Endothelial cell of umbilical vein (primary cell): ENCODE measurements around the gene RSF1. TPM values are rescaled to one million over a fixed set of nuclear protein-coding genes. Genes with fewer than 3 reads are reported as not detected.
A peak's percentile ranks its signal among the peaks of the same experiment; 100 is the strongest.

Experiments used
- BruUV-seq: library from RNA; stranded (reverse); fragments of 400-500 nt; replicated peaks from 2 replicates; lab custom pipeline; 2021; lab: Mats Ljungman, UMichigan
- CTCF ChIA-PET: fragments of 300-600, 350-600 bp; sonication (Branson Sonifier 250); formaldehyde crosslinking; loops from one replicate; lab custom pipeline; 2021; ENCODE audit warnings: antibody characterized with exemption, inconsistent platforms; lab: Charles Lee
- POLR2A ChIA-PET: fragments of 300-600, 350-600 bp; sonication (Branson Sonifier 250); formaldehyde crosslinking; loops from one replicate; lab custom pipeline; 2021; ENCODE audit warnings: antibody characterized with exemption, inconsistent platforms; lab: Charles Lee
- DNase-seq: peaks from one replicate; pipeline ENCODE4 v3.0.0-alpha.2; 2011; ENCODE audit warnings: low read depth, low spot score
- FAIRE-seq: peaks from 2 replicates; lab custom pipeline; 2011; peaks lifted over from hg19 to GRCh38; lab: Jason Lieb, UNC
- H2AFZ ChIP-seq: 2 replicates; pipeline ENCODE4 v1.6.0; 2012; ENCODE audit warnings: low read depth, low read length, control low read depth, inconsistent platforms
- H3K27ac ChIP-seq: 2 replicates; pipeline ENCODE4 v1.5.1; 2011; ENCODE audit warnings: low read depth, mild to moderate bottlenecking, control low read depth, low read length, moderate library complexity; ENCODE audit not compliant: insufficient read depth
- H3K27me3 ChIP-seq, 2 experiments: 2 replicates each; pipeline versions ENCODE4 v1.6.0 to v1.6.1; 2011; ENCODE audit warnings: low read length in 2 of 2, mixed read lengths in 1 of 2; ENCODE audit not compliant: control insufficient read depth in 2 of 2, insufficient read depth in 2 of 2
- H3K36me3 ChIP-seq, 2 experiments: 2 replicates in 1 of 2; 3 replicates in 1 of 2; pipeline ENCODE4 v1.5.1; 2011; ENCODE audit warnings: low read length in 2 of 2, mild to moderate bottlenecking in 1 of 2, moderate library complexity in 1 of 2; ENCODE audit not compliant: control insufficient read depth in 2 of 2, insufficient read depth in 2 of 2; ENCODE audit errors: extremely low read depth in 1 of 2
- H3K4me1 ChIP-seq: 3 replicates; pipeline ENCODE4 v1.5.1; 2011; ENCODE audit warnings: mild to moderate bottlenecking, low read length; ENCODE audit not compliant: control insufficient read depth, insufficient read depth; ENCODE audit errors: extremely low read depth
- H3K4me2 ChIP-seq: 2 replicates; pipeline ENCODE4 v1.6.1; 2011; ENCODE audit warnings: low read length, control low read depth, mixed read lengths; ENCODE audit not compliant: insufficient read depth
- H3K4me3 ChIP-seq, 3 experiments: fragments of 200-600 bp in 1 of 3; sonication (generic), shearing (Covaris generic) in 1 of 3; replicated peaks in 1 of 3; 2 replicates each; pipeline ENCODE4 v1.5.1; 2011 to 2016; ENCODE audit warnings: control low read depth in 3 of 3, low read length in 3 of 3, mild to moderate bottlenecking in 2 of 3, inconsistent platforms in 1 of 3, low read depth in 1 of 3, moderate library complexity in 1 of 3; ENCODE audit not compliant: insufficient read depth in 1 of 3
- H3K79me2 ChIP-seq: 2 replicates; pipeline ENCODE4 v1.6.0; 2012; ENCODE audit warnings: low read length, inconsistent platforms; ENCODE audit not compliant: control insufficient read depth, insufficient read depth
- H3K9ac ChIP-seq: replicated peaks from 2 replicates; pipeline ENCODE3; 2011; ENCODE audit warnings: low read length, control low read depth; ENCODE audit not compliant: insufficient read depth; ENCODE audit errors: extremely low read depth
- H3K9me1 ChIP-seq: replicated peaks from 3 replicates; pipeline ENCODE4 v1.6.0; 2011; ENCODE audit warnings: mild to moderate bottlenecking, low read length; ENCODE audit not compliant: control insufficient read depth, insufficient read depth; ENCODE audit errors: extremely low read depth
- H3K9me3 ChIP-seq: replicated peaks from 2 replicates; pipeline ENCODE4 v1.5.1; 2012; ENCODE audit warnings: low read length, inconsistent platforms; ENCODE audit not compliant: control insufficient read depth, insufficient read depth
- H4K20me1 ChIP-seq: replicated peaks from 2 replicates; pipeline ENCODE3; 2011; ENCODE audit warnings: mild to moderate bottlenecking, low read length; ENCODE audit not compliant: control insufficient read depth, insufficient read depth; ENCODE audit errors: extremely low read depth
- EZH2 ChIP-seq: IDR thresholded peaks from 2 replicates; pipeline ENCODE4 v1.6.1; 2012; ENCODE audit warnings: borderline replicate concordance, low read depth, mild to moderate bottlenecking, moderate library complexity, low read length, inconsistent platforms; ENCODE audit not compliant: severe bottlenecking
- FOS ChIP-seq: IDR thresholded peaks from 2 replicates; pipeline ENCODE4 v1.6.1; 2011; ENCODE audit warnings: mild to moderate bottlenecking, low read length, moderate library complexity, borderline replicate concordance; ENCODE audit not compliant: insufficient read depth
- dilution Hi-C: fragments of 300-500 bp; cut with MboI; formaldehyde crosslinking; loops from one replicate; pipeline ENCODE4 v1.15.0; 2019; ENCODE audit warnings: low sequenced_read_pairs; ENCODE audit not compliant: extremely low pct_ligation_motif_present
- intact Hi-C: fragments of 100-400 bp; cut with micrococcal nuclease; formaldehyde crosslinking; loops from one replicate; pipeline ENCODE4 v1.10.0; 2022
- polyA plus RNA-seq, 4 experiments: library from polyadenylated mRNA; depleted of rRNA in 3 of 4; stranded (reverse) in 3 of 4; unstranded in 1 of 4; fragments of >200 nt; gene quantifications; 2 replicates each; pipeline versions ENCODE4 v1.2.1 to v1.2.3, GENCODE V29; 2011 to 2012; ENCODE audit warnings: missing spikeins in 1 of 4
- total RNA-seq: library from RNA; stranded (reverse); gene quantifications from 2 replicates; pipeline ENCODE4 v1.2.3, GENCODE V29; 2021
- TF ChIP-seq, protein P1 (sequence below): IDR thresholded peaks from 2 replicates; pipeline ENCODE4 v1.6.1; 2011; ENCODE audit not compliant: insufficient read depth, insufficient read length
- TF ChIP-seq, protein P2 (sequence below), 2 donors: IDR thresholded peaks; 1 replicate in 1 of 2; 2 replicates in 1 of 2; pipeline ENCODE4 v1.5.1; 2011; ENCODE audit warnings: low read length in 2 of 2, mild to moderate bottlenecking in 2 of 2, moderate library complexity in 2 of 2, control low read depth in 1 of 2, inconsistent platforms in 1 of 2, low read depth in 1 of 2; ENCODE audit not compliant: insufficient read depth in 1 of 2; ENCODE audit errors: extremely low read depth in 1 of 2

Gene RSF1
- total and polyA plus RNA-seq, 2 donors (not counting 3 experiments of a cell fraction or from before 2014, with no cell fraction given) = 10.0 to 55.1 TPM

DNA sequence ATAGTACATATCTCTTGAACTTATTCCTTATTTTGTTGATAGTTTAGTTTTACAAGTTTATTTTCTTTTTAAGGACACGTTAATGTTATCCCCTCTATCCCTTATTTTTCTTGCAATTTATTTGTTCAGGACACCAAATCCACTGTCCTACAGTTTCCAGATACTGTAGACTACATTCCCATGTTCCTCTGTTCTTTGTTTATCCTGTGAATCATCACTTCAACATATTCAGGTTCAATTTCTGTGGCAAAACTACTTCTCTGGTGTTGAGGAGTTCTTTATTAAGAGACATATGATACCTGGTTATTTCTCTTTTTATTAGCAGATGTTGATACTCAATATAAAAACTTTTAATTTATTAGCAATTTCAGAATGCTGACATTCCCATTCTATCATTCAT, 110.2 kb downstream of the RSF1 start:
- dilution Hi-C loops = no loop called here
- FAIRE-seq = no peak

More for the DNA sequence above, 110.2 kb downstream of the RSF1 start:
- peak; percentile 20 for DNase-seq
- H3K9me1 ChIP-seq = no peaks in the 10 kb centered on the region
- H3K4me1 ChIP-seq = no peaks in the 10 kb centered on the region
- no peaks in the 10 kb centered on the region for H4K20me1 ChIP-seq
- H3K79me2 ChIP-seq = no peaks in the 10 kb centered on the region
- H3K9ac ChIP-seq = no peak overlapping the region
- CTCF ChIA-PET = no interaction called here
- no peak overlapping the region for H2AFZ ChIP-seq
- H3K27ac ChIP-seq = no peak overlapping the region
- no peaks in the 10 kb centered on the region for H3K27me3 ChIP-seq
- H3K4me3 ChIP-seq = no peak overlapping the region
- POLR2A ChIA-PET = no interaction called here
- H3K9me3 ChIP-seq = no peaks in the 10 kb centered on the region
- BruUV-seq = no TSS peak
- no peak overlapping the region for H3K4me2 ChIP-seq
- H3K36me3 ChIP-seq = no peaks in the 10 kb centered on the region
- TF ChIP-seq, protein P1, sequence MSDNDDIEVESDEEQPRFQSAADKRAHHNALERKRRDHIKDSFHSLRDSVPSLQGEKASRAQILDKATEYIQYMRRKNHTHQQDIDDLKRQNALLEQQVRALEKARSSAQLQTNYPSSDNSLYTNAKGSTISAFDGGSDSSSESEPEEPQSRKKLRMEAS = no peak
- TF ChIP-seq EZH2 = no peak
- TF ChIP-seq, protein P2, sequence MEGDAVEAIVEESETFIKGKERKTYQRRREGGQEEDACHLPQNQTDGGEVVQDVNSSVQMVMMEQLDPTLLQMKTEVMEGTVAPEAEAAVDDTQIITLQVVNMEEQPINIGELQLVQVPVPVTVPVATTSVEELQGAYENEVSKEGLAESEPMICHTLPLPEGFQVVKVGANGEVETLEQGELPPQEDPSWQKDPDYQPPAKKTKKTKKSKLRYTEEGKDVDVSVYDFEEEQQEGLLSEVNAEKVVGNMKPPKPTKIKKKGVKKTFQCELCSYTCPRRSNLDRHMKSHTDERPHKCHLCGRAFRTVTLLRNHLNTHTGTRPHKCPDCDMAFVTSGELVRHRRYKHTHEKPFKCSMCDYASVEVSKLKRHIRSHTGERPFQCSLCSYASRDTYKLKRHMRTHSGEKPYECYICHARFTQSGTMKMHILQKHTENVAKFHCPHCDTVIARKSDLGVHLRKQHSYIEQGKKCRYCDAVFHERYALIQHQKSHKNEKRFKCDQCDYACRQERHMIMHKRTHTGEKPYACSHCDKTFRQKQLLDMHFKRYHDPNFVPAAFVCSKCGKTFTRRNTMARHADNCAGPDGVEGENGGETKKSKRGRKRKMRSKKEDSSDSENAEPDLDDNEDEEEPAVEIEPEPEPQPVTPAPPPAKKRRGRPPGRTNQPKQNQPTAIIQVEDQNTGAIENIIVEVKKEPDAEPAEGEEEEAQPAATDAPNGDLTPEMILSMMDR (IDR thresholded peaks at IDR 0.05; ENCODE audit: extremely low read depth in 1 of 2, insufficient read depth in 1 of 2, low read depth in 1 of 2, low read length in 2 of 2) = no peak
- TF ChIP-seq FOS = peak; percentile 50
- intact Hi-C loops = no loop called here
